ENCODE measurements around the gene ARID5B.

The ARID5B gene

GRCh38 chr10:61883371-61884025, 18.0 kb upstream of the ARID5B start:
- peak; percentile 35 for FAIRE-seq

GRCh38 chr10:61887772-61888171, 13.7 kb upstream of the ARID5B start:
- DNase-seq (ENCODE audit: low spot score) (no peak), FAIRE-seq (no peak)

More at GRCh38 chr10:61883371-61884025, 18.0 kb upstream of the ARID5B start:
- DNase-seq (ENCODE audit: low spot score), result no peak

- FAIRE-seq, result peak; percentile 35
- DNase-seq (ENCODE audit: low spot score), result no peak
These were observed 12.8 kb upstream of the ARID5B start for GRCh38 chr10:61888744-61889143.

- FAIRE-seq (no peak), DNase-seq (ENCODE audit: low spot score) (no peak)
These were observed 11.1 kb upstream of the ARID5B start for GRCh38 chr10:61890430-61890829.

- FAIRE-seq, result no peak
- DNase-seq (ENCODE audit: low spot score), result no peak
These were observed 10.6 kb upstream of the ARID5B start for GRCh38 chr10:61890881-61891409.

- FAIRE-seq, result no peak
- no peak for DNase-seq (ENCODE audit: low spot score)
These were observed 9.5 kb upstream of the ARID5B start for GRCh38 chr10:61891906-61892585.

- FAIRE-seq (no peak), DNase-seq (ENCODE audit: low spot score) (no peak)
These were observed 8.5 kb upstream of the ARID5B start for GRCh38 chr10:61892961-61893360.

GRCh38 chr10:61894133-61894532, 7.4 kb upstream of the ARID5B start:
- FAIRE-seq, result no peak
- no peak for DNase-seq (ENCODE audit: low spot score)

GRCh38 chr10:61895898-61896600, 5.5 kb upstream of the ARID5B start:
- FAIRE-seq, result no peak
- DNase-seq (ENCODE audit: low spot score), result no peak

- DNase-seq (ENCODE audit: low spot score), result peak; percentile 85
- no peak for FAIRE-seq
These were observed 4.4 kb upstream of the ARID5B start for GRCh38 chr10:61896854-61897661.

GRCh38 chr10:61897671-61898434, 3.6 kb upstream of the ARID5B start:
- DNase-seq (ENCODE audit: low spot score), result no peak
- no peak for FAIRE-seq

- FAIRE-seq (no peak), DNase-seq (ENCODE audit: low spot score) (no peak)
These were observed 3.1 kb upstream of the ARID5B start for GRCh38 chr10:61898435-61898778.

- no peak for FAIRE-seq
- DNase-seq (ENCODE audit: low spot score), result no peak
These were observed 2.4 kb upstream of the ARID5B start for GRCh38 chr10:61899069-61899531.

- DNase-seq (ENCODE audit: low spot score) (no peak), FAIRE-seq (no peak)
These were observed 1.9 kb upstream of the ARID5B start for GRCh38 chr10:61899663-61899996.

GRCh38 chr10:61899997-61900828, 1.3 kb upstream of the ARID5B start:
- FAIRE-seq (no peak), DNase-seq (ENCODE audit: low spot score) (peak; percentile 64)

- DNase-seq (ENCODE audit: low spot score) (peak; percentile 48), FAIRE-seq (no peak)
These were observed 438 bp downstream of the ARID5B start for GRCh38 chr10:61901829-61902444.

GRCh38 chr10:61902445-61903220, 1.1 kb downstream of the ARID5B start:
- DNase-seq (ENCODE audit: low spot score) (peak; percentile 52), FAIRE-seq (peak; percentile 48)

GRCh38 chr10:61903221-61903927, 1.9 kb downstream of the ARID5B start:
- DNase-seq (ENCODE audit: low spot score) (peak; percentile 70), FAIRE-seq (no peak)

All from urothelium cell line (cell line).